Caco-2 (cell line): ENCODE results near the gene DNMT3A. TPM values are rescaled to one million over a fixed set of nuclear protein-coding genes. Genes with fewer than 3 reads are reported as not detected.

Source experiments
- BruUV-seq: library from RNA; stranded (reverse); fragments of 400-500 nt; replicated peaks from 2 replicates; lab custom pipeline; 2021; lab: Mats Ljungman, UMichigan
- CTCF ChIA-PET: fragments of 300-600 bp; sonication (Branson Sonifier 250); formaldehyde crosslinking; loops from one replicate; lab custom pipeline; 2022; ENCODE audit warnings: antibody characterized with exemption; lab: Charles Lee
- POLR2A ChIA-PET: fragments of 300-600 bp; sonication (Branson Sonifier 250); formaldehyde crosslinking; loops from one replicate; lab custom pipeline; 2022; ENCODE audit warnings: antibody characterized with exemption; lab: Charles Lee
- DNase-seq, 2 experiments: peaks; one replicate each; pipeline versions ENCODE4 v3.0.0 to v3.0.0-alpha.2; 2020 to 2022
- H3K27me3 ChIP-seq: replicated peaks from 2 replicates; pipeline ENCODE4 v1.6.0; 2011; ENCODE audit warnings: low read length; ENCODE audit not compliant: control insufficient read depth, insufficient read depth
- H3K36me3 ChIP-seq: 2 replicates; pipeline ENCODE4 v1.5.1; 2011; ENCODE audit warnings: low read length; ENCODE audit not compliant: control insufficient read depth, insufficient read depth
- H3K4me1 ChIP-seq: fragments of 250-450 bp; sonication (Bioruptor Pico); 2 replicates; pipeline ENCODE4 v1.5.1; 2020; ENCODE audit warnings: mild to moderate bottlenecking
- H3K4me3 ChIP-seq: 2 replicates; pipeline ENCODE4 v1.5.1; 2011; ENCODE audit warnings: low read depth, mild to moderate bottlenecking, control low read depth, low read length
- H3K9me3 ChIP-seq: fragments of 250-450 bp; sonication (Bioruptor Pico); 2 replicates; pipeline ENCODE4 v1.5.1; 2020; ENCODE audit warnings: mild to moderate bottlenecking, moderate library complexity
- H3K27ac Mint-ChIP-seq: one replicate; pipeline ENCODE4 v1.8.0; 2022; ENCODE audit warnings: mixed read lengths; ENCODE audit not compliant: unreplicated experiment
- H3K27me3 Mint-ChIP-seq: one replicate; pipeline ENCODE4 v1.8.0; 2022; ENCODE audit warnings: mixed read lengths; ENCODE audit not compliant: insufficient read depth, unreplicated experiment
- H3K36me3 Mint-ChIP-seq: one replicate; pipeline ENCODE4 v1.8.0; 2022; ENCODE audit warnings: mild to moderate bottlenecking, mixed read lengths; ENCODE audit not compliant: insufficient read depth, unreplicated experiment
- H3K4me1 Mint-ChIP-seq: one replicate; pipeline ENCODE4 v1.8.0; 2022; ENCODE audit warnings: low read depth, mixed read lengths; ENCODE audit not compliant: unreplicated experiment
- H3K4me3 Mint-ChIP-seq: one replicate; pipeline ENCODE4 v1.8.0; 2022; ENCODE audit warnings: mild to moderate bottlenecking, moderate library complexity, mixed read lengths; ENCODE audit not compliant: unreplicated experiment
- H3K9me3 Mint-ChIP-seq: one replicate; pipeline ENCODE4 v1.8.0; 2022; ENCODE audit warnings: mixed read lengths; ENCODE audit not compliant: unreplicated experiment
- CTCF ChIP-seq, 2 experiments: fragments of 200-600 bp in 1 of 2; IDR thresholded peaks; 1 replicate in 1 of 2; 2 replicates in 1 of 2; pipeline versions ENCODE4 v1.5.1 to v1.8.0; 2011 to 2022; ENCODE audit warnings: antibody characterized with exemption in 1 of 2, control low read depth in 1 of 2, inconsistent platforms in 1 of 2, low read depth in 1 of 2, low read length in 1 of 2, mild to moderate bottlenecking in 1 of 2, moderate library complexity in 1 of 2; ENCODE audit not compliant: insufficient read depth in 1 of 2, severe bottlenecking in 1 of 2, unreplicated experiment in 1 of 2
- intact Hi-C: fragments of 100-400 bp; cut with micrococcal nuclease; formaldehyde crosslinking; loops from one replicate; pipeline ENCODE4 v1.10.0; 2022; ENCODE audit not compliant: unreplicated experiment
- total RNA-seq: library from RNA; stranded (reverse); gene quantifications from 2 replicates; pipeline ENCODE4 v1.2.3, GENCODE V29; 2022

DNMT3A gene
- total RNA-seq, 1 experiment from 2014 or later, result 72.2 TPM

- BruUV-seq, result no TSS peak
- ChIA-PET CTCF (interaction anchor here (0.6 to 2.0 kb wide), 2 partner anchors 14 to 356 kb away, joined by 3 to 5 read pairs; no protein-coding TSS in a partner anchor), POLR2A (no interaction called here)
- Mint-ChIP-seq H3K27me3 (no peaks in the 10 kb centered on the region), H3K4me3 (no peak overlapping the region), H3K4me1 (peaks cover 5% of the 10 kb centered on the region), H3K9me3 (no peaks in the 10 kb centered on the region), H3K27ac (no peak overlapping the region), H3K36me3 (no peaks in the 10 kb centered on the region)
- Histone ChIP-seq H3K4me3 (no peak overlapping the region), H3K36me3 (no peaks in the 10 kb centered on the region), H3K9me3 (no peaks in the 10 kb centered on the region), H3K27me3 (no peaks in the 10 kb centered on the region), H3K4me1 (0 out of 2 replicates have a peak, but pooled peaks cover 3% of the 10 kb centered on the region)
- no peak for DNase-seq
- intact Hi-C loops, result loop anchor here (2.0 kb wide), 1 partner anchor 68 kb away; no protein-coding TSS in a partner anchor
- no peak for TF ChIP-seq CTCF (IDR thresholded peaks at IDR 0.05; ENCODE audit: insufficient read depth in 1 of 2, low read depth in 1 of 2, low read length in 1 of 2, severe bottlenecking in 1 of 2, unreplicated experiment in 1 of 2)
Observed at GRCh38 chr2:25308599-25308998, 33.1 kb downstream of the DNMT3A start.

GRCh38 chr2:25307949-25308557 lies 33.7 kb downstream of the DNMT3A start:
- ChIA-PET POLR2A (no interaction called here), CTCF (interaction anchor here (0.6 to 2.0 kb wide), 2 partner anchors 14 to 357 kb away, joined by 3 to 5 read pairs; no protein-coding TSS in a partner anchor)
- intact Hi-C loops, result loop anchor here (2.0 kb wide), 1 partner anchor 69 kb away; no protein-coding TSS in a partner anchor
- Mint-ChIP-seq H3K9me3 (no peaks in the 10 kb centered on the region), H3K27me3 (no peaks in the 10 kb centered on the region), H3K4me3 (no peak overlapping the region), H3K27ac (no peak overlapping the region), H3K36me3 (no peaks in the 10 kb centered on the region), H3K4me1 (peaks cover 5% of the 10 kb centered on the region)
- H3K4me1 ChIP-seq, result 0 out of 2 replicates have a peak, but pooled peaks cover 3% of the 10 kb centered on the region
- no peaks in the 10 kb centered on the region for H3K27me3 ChIP-seq
- H3K4me3 ChIP-seq, result no peak overlapping the region
- no peak for DNase-seq
- no peak for TF ChIP-seq CTCF (IDR thresholded peaks at IDR 0.05; ENCODE audit: insufficient read depth in 1 of 2, low read depth in 1 of 2, low read length in 1 of 2, severe bottlenecking in 1 of 2, unreplicated experiment in 1 of 2)
- H3K9me3 ChIP-seq, result no peaks in the 10 kb centered on the region
- H3K36me3 ChIP-seq, result no peaks in the 10 kb centered on the region
- BruUV-seq, result no TSS peak

GRCh38 chr2:25306777-25307368 lies 34.9 kb downstream of the DNMT3A start:
- H3K4me1 ChIP-seq, result 0 out of 2 replicates have a peak, but pooled peaks cover 3% of the 10 kb centered on the region
- CTCF ChIA-PET, result no interaction called here
- Mint-ChIP-seq H3K4me1 (peaks cover 5% of the 10 kb centered on the region), H3K27me3 (no peaks in the 10 kb centered on the region), H3K27ac (no peak overlapping the region), H3K9me3 (no peaks in the 10 kb centered on the region), H3K4me3 (no peak overlapping the region), H3K36me3 (peaks cover 6% of the 10 kb centered on the region)
- intact Hi-C loops, result no loop called here
- no peaks in the 10 kb centered on the region for H3K9me3 ChIP-seq
- TF ChIP-seq CTCF (IDR thresholded peaks at IDR 0.05; ENCODE audit: insufficient read depth in 1 of 2, low read depth in 1 of 2, low read length in 1 of 2, severe bottlenecking in 1 of 2, unreplicated experiment in 1 of 2), result no peak
- no peaks in the 10 kb centered on the region for H3K36me3 ChIP-seq
- POLR2A ChIA-PET, result no interaction called here
- H3K27me3 ChIP-seq, result no peaks in the 10 kb centered on the region
- no peak overlapping the region for H3K4me3 ChIP-seq
- no TSS peak for BruUV-seq
- DNase-seq, result no peak
